NCI-H345 treated with DMSO at 0.1 percent for 48 hours (cell line): ENCODE data around the gene PSMC3IP.
"Not testable (repeated sequence)": the region's sequence is repeated elsewhere in the genome, so short reads cannot be mapped to it uniquely, and the experiment has no call there.

Source experiments
- DNase-seq: peaks from one replicate; lab custom pipeline; 2025; ENCODE audit not compliant: unreplicated experiment; lab: John Stamatoyannopoulos, UW

Gene PSMC3IP, protein sequence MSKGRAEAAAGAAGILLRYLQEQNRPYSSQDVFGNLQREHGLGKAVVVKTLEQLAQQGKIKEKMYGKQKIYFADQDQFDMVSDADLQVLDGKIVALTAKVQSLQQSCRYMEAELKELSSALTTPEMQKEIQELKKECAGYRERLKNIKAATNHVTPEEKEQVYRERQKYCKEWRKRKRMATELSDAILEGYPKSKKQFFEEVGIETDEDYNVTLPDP

DNA sequence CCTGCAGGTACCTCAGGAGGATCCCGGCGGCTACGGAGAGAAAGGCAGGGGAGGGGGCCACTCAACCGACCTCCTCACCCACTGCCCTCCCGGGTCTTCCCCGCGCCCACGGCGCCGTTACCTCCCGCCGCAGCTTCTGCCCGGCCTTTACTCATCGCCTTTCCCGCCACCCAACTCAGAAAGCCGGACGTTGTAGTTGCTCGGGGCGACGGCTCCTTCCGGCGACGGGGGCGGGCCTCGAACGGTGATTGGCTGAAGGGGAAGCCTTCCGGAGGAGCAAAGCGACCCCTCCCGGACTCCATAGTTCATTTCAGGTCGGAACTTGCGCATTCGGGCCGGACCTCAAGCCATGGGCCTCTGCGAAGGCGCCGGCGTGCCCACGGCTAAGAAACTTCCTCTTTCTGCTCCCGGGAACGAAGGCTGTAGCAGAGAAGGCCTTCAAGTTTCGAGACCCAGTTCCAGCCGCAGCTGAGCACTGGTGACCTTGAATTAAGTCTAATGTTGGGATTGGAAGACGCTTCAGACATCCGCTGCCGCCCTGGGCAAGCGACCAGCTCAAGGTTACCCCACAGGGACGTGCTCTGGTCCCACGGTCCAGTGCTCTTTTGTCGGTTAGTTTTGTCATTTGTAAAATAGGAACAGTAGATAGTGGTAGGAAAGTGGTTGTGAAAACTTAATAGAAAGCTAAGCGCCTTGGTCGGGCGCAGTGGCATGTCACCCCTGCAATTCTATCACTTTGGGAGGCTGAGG, at the start of gene PSMC3IP:
Gene PSMC3IP, minus strand, starts transcription at position 198 of the 750 bp plus-strand sequence. Its CDS starts 43 bp downstream, at position 155.
- peak; percentile 91 for DNase-seq

GRCh38 chr17:42623732-42624596, 46.4 kb upstream of the PSMC3IP start:
- no peak for DNase-seq

- DNase-seq, result no peak
Measured at GRCh38 chr17:42623271-42623670, 45.7 kb upstream of the PSMC3IP start.

- DNase-seq, result not testable (repeated sequence)
Measured at GRCh38 chr17:42621987-42622386, 44.5 kb upstream of the PSMC3IP start.

DNA sequence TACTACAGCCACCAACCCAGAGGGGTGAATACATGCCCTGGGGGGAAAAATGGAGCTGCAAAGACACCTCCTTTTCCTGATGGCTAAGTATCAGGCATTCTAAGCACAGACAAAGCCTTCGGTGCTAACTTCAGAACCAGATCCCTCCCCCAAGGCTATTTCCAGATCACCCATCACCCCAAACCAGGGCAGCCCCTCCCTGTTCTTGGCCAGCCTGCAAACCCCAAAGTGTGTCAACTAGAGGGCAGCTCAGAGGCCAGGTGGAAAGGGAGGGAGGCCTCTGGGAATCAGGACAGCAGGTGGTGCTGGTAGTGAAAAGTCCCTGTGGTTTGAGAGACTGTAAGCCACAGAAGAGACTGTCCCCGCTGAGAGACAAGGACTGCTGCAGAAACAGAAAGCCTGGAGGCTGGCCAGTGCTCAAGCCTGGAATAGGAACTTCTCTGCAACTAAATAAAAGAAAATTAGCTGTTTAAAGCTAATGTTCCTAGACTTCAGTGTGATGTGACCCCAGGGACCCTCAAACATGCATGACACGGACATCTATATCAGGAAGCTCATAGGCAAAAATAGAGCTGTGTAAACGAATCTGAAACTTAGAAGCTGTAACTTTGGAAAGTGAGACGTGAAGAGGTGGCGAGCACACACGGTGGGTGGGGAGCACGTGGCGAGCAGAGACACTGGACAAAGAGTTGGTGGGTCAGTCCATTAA, 41.1 kb upstream of the PSMC3IP start:
- peak; percentile 5 for DNase-seq

DNA sequence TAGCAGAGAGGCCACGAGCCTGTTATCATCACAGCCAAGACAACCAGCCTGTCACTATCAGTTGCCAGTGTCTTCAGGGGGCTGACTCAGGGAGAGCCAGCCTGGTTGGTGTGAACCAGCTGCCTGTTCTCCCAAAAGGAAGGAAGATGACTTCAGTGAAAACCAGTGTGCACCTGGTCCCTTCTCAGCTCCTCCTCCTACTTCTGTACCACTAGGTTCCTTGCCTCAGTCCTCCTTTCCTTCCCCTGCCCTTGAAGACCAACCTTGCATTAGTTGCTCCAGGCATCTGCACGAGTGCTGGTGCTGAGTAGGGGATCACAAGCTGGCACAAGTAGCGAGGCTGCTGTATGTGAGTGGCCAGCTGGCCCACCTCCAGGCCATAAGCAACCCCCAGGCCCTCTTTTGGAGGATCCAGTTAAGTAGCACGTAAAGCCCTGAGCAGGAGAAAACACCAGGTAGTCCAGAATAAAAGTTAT, 40.5 kb upstream of the PSMC3IP start:
- no peak for DNase-seq

GRCh38 chr17:42613699-42614295, 36.3 kb upstream of the PSMC3IP start:
- DNase-seq, result no peak

DNA sequence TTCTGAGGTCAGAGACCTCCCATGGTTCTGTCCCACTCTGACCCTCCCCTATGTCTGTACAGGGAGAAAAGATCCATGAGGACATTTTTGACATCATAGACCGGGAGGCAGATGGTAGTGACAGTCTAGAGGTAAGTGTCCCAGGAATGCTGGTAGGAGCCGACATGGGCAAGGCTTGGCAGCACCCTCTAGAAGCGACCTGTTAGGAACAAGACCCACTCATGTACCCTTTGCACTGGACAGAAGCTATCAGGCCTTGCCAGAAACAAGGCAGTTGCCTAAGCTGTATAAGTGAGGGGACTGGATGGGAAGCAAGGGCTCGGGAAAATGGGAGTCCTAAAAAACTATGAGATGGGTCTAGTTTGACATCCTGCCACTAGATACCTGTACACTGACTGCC, 34.5 kb upstream of the PSMC3IP start:
- DNase-seq, result no peak

DNA sequence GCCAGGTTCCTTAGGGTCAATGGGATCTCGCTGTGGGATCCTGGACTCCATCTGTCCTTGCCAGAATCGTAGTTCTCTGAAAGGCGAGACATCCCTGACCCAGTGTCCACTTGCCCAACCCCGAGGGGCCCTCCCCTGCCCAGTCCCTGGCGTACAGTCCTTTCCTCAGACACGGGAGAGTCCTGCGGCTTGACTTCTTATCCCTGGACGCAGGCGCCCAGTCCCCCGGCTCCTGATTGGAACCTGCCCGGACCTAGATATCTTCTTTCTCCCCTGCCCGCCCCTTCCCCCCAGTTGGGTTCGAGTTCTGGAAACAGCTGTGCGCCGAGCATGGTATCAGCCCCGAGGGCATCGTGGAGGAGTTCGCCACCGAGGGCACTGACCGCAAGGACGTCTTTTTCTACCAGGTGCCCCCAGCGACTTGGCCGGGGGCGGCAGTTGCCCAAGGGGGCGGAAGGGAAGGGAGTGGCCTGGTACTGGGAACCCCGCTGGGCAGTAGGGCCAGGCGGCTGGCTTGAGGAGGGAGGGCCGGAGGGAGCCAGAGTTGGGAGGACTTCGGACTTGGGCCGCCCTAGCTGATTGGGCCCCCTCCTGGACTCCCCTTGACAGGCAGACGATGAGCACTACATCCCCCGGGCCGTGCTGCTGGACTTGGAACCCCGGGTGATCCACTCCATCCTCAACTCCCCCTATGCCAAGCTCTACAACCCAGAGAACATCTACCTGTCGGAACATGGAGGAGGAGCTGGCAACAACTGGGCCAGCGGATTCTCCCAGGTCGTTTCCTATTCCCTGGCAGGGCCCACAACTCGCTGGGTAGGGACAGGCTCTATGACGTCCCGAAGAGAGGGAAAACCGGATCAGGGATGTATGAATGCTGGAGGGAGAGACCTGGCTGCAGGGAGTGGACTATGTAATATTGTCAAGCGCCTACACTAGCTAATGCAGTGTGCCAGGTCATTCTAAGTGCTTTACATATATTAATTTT, 32.6 kb upstream of the PSMC3IP start:
- DNase-seq, result not testable (repeated sequence)

- peak; percentile 98 for DNase-seq
Measured at GRCh38 chr17:42609182-42609813, 31.8 kb upstream of the PSMC3IP start, which contains the start of the genes RETREG3 and TUBG1. RETREG3 (minus strand) TSS chr17:42609374; CDS start chr17:42609324, 50 bp downstream. TUBG1 (plus strand) TSS chr17:42609683; CDS start chr17:42609738, 55 bp downstream.

DNA sequence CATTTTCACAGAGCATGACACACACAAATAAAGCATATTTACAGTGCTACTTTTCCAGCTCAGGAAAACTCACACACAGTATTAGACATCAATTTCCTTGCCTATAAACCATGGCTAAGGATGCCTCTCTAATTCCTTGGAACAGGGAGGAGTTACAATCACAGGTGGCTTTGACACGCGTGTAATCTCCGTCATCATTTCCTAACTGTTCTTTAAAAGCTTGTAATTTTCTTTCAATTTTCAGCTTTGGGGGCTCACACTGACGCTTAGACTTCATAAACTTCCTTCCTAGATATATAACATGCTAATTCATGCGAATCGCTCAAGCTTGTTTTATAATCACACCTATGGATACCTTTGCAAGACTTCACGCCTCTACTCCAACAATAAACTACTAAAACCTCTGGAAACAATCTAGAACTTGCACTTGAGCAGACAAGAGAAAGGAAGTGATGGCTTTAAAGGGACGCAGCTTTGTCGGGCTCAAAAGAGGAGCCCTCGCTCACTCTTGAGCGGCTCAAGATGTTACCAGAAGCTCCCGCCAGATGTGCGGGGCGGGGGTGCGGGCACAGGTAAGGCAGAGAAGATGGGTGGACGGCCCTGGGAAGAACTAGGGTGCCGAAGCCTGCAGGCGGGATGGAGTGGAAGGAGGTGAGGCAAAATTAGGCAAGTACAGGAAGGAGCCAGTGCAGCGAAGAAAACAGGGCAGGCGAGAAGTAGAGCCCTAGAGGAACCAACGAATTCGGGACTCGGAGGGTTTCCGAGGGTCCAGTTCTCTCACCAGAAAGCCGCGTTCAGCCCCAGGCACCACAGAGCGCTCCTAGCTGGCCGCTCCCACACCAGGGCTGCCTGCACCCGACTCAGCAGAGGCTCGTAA, 31.0 kb upstream of the PSMC3IP start:
- DNase-seq, result no peak

DNA sequence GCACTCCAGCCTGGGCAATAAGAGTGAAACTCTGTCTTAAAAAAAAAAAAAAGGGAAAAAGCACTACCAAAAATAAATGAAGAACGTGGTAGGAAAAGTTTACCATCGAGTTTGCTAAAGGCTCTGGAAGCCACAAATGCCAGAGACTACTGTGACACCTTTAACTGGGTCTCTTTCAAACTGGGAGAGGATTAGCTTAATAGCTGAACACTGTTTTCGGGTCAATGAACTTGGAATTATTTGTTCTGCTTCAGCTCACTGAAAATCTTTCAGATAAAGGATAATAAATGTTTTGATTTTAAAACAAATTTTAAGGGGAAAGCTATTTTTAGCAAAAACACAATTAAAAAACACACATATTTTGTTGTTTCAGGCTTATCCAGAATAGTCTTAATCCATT, 30.2 kb upstream of the PSMC3IP start:
- DNase-seq, result no peak

- no peak for DNase-seq
Measured at GRCh38 chr17:42603318-42603717, 25.8 kb upstream of the PSMC3IP start.

DNA sequence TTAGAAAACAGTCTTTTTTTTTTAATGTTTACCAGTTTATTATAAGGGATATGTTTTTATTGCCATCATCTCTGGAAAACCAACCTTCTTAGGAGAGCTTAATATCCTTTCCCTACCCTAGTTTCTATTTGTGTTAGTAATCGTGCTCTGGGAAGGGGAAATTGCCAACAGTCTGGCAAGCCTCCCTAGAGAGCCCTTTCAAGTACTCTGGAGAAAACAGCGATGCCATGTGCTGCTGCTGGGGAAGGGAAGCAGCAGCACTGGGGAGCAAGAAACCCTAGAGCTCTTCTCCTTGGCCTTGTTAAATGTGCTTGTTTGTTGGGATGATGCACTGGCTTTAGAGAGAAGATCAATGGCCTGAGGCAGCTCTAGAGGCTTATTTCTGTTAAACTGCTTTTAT, 21.4 kb upstream of the PSMC3IP start:
- DNase-seq, result no peak

DNA sequence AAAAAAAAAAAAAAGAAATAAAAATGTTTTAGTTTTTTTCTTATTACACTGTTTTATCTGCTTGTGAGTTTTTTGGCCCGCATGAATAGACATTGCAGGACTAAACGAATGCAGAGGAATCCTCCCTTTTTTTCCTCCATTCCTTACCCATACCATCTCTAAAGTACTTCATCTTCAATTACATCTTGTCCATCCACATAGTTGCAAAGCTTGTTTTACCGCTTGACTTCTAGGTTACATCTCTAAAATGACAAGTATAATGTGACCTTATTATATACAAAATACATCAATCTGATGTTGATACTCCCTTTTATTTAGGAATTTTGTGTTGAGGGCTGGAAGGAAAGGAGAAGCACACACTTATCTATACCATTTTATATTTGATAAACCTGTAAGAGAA, 18.9 kb upstream of the PSMC3IP start:
- DNase-seq, result no peak

DNA sequence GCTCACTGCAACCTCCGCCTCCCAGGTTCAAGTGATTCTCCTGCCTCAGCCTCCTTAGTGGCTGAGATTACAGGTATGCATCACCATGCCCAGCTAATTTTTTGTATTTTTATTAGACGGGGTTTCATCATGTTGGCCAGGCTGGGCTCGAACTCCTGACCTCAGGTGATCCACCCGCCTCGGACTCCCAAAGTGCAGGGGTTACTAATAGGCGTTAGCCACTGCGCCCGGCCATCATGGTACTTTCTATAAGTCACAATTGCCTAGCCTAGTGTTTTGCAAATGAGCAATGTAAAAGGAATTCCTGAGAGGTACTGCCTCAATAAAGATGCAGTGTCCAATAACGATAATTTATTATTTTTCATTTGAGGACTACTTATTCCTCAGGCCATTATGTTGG, 13.9 kb upstream of the PSMC3IP start:
- DNase-seq, result no peak

DNA sequence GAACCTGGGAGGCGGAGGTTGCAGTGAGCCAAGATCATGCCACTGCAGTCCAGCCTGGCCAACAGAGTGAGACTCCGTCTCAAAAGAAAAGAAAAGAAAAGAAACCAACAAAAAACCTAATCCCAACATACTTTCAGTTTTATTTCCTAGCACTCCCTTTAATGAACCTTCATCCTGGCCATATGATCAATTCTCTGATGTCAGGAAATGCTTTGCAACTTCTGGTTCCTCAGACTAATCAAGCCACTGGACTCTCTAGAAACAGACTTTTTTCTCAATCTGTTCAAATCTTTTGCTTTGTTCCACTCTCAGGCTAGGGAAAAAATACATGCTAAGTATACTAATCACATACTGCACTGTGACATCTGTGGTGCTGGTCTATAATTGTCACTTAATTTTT, 13.4 kb upstream of the PSMC3IP start:
- DNase-seq, result no peak
